Amniotic stem cell (primary cell): ENCODE measurements around the gene MEOX1.
"Not testable (repeated sequence)": the region's sequence is repeated elsewhere in the genome, so short reads cannot be mapped to it uniquely, and the experiment has no call there.

Experiments
- DNase-seq: peaks from one replicate; lab custom pipeline; 2025; lab: John Stamatoyannopoulos, UW

The MEOX1 gene

GRCh38 chr17:43661699-43662412 lies at the start of gene MEOX1:
MEOX1 (minus strand) TSS chr17:43661922; CDS start chr17:43661534, 388 bp downstream.
- peak; percentile 19 for DNase-seq

GRCh38 chr17:43710101-43710500 lies 48.4 kb upstream of the MEOX1 start:
- DNase-seq = no peak

GRCh38 chr17:43709210-43709609 lies 47.5 kb upstream of the MEOX1 start:
- DNase-seq = no peak

- no peak for DNase-seq
These were observed 45.5 kb upstream of the MEOX1 start for GRCh38 chr17:43707184-43707583.

- DNase-seq = no peak
These were observed 44.5 kb upstream of the MEOX1 start for GRCh38 chr17:43706235-43706634.

- no peak for DNase-seq
These were observed 41.9 kb upstream of the MEOX1 start for GRCh38 chr17:43703630-43704029.

GRCh38 chr17:43702637-43703036 lies 40.9 kb upstream of the MEOX1 start:
- no peak for DNase-seq

- DNase-seq = peak; percentile 55
These were observed 39.6 kb upstream of the MEOX1 start for GRCh38 chr17:43701318-43701743.

- DNase-seq = no peak
These were observed 37.7 kb upstream of the MEOX1 start for GRCh38 chr17:43699438-43699756.

GRCh38 chr17:43698678-43699437 lies 37.1 kb upstream of the MEOX1 start:
- DNase-seq = no peak

GRCh38 chr17:43697937-43698336 lies 36.2 kb upstream of the MEOX1 start:
- DNase-seq = no peak

GRCh38 chr17:43696891-43697290 lies 35.2 kb upstream of the MEOX1 start:
- no peak for DNase-seq

GRCh38 chr17:43695970-43696865 lies 34.5 kb upstream of the MEOX1 start:
- no peak for DNase-seq

- peak; percentile 17 for DNase-seq
These were observed 32.6 kb upstream of the MEOX1 start for GRCh38 chr17:43694081-43694870.

GRCh38 chr17:43691317-43691693 lies 29.6 kb upstream of the MEOX1 start:
- no peak for DNase-seq

- DNase-seq = no peak
These were observed 29.0 kb upstream of the MEOX1 start for GRCh38 chr17:43690624-43691316.

GRCh38 chr17:43689814-43690213 lies 28.1 kb upstream of the MEOX1 start:
- no peak for DNase-seq

- DNase-seq = no peak
These were observed 27.4 kb upstream of the MEOX1 start for GRCh38 chr17:43689131-43689530.

GRCh38 chr17:43686957-43687356 lies 25.2 kb upstream of the MEOX1 start:
- not testable (repeated sequence) for DNase-seq

GRCh38 chr17:43683928-43684653 lies 22.4 kb upstream of the MEOX1 start:
- no peak for DNase-seq
